A673 (cell line): Measurements from ENCODE around the gene CSRP1. TPM values are rescaled to one million over a fixed set of nuclear protein-coding genes. Genes with fewer than 3 reads are reported as not detected.
"Not testable (repeated sequence)": the region's sequence is repeated elsewhere in the genome, so short reads cannot be mapped to it uniquely, and the experiment has no call there.

Experiments
- BruUV-seq: library from RNA; stranded (reverse); fragments of 400-500 nt; replicated peaks from 2 replicates; lab custom pipeline; 2021; lab: Mats Ljungman, UMichigan
- CTCF ChIA-PET: fragments of 300-600 bp; sonication (Branson Sonifier 250); formaldehyde crosslinking; loops from one replicate; lab custom pipeline; 2022; ENCODE audit warnings: antibody characterized with exemption; lab: Charles Lee
- POLR2A ChIA-PET: fragments of 300-600 bp; sonication (Branson Sonifier 250); formaldehyde crosslinking; loops from one replicate; lab custom pipeline; 2022; ENCODE audit warnings: antibody characterized with exemption; ENCODE audit not compliant: low non-redundant PET; lab: Charles Lee
- DNase-seq: peaks from one replicate; pipeline ENCODE4 v3.0.0-alpha.2; 2015; ENCODE audit warnings: low spot score
- H3K27ac ChIP-seq: fragments of 200-600 bp; sonication (generic); 2 replicates; pipeline ENCODE4 v1.5.1; 2016; ENCODE audit warnings: mixed run types, low read depth, mild to moderate bottlenecking, mixed read lengths, antibody characterized with exemption, low read length; ENCODE audit not compliant: poor library complexity, severe bottlenecking
- H3K27me3 ChIP-seq: fragments of 200-600 bp; sonication (generic); replicated peaks from 2 replicates; pipeline ENCODE4 v1.6.1; 2017; ENCODE audit warnings: mixed run types, low read depth, mild to moderate bottlenecking, mixed read lengths, antibody characterized with exemption, low read length; ENCODE audit not compliant: insufficient read depth, poor library complexity
- H3K36me3 ChIP-seq: fragments of 200-600 bp; sonication (generic); 2 replicates; pipeline ENCODE4 v1.6.1; 2016; ENCODE audit warnings: mixed run types, mild to moderate bottlenecking, mixed read lengths, antibody characterized with exemption, low read length; ENCODE audit not compliant: insufficient read depth, poor library complexity, severe bottlenecking
- H3K4me1 ChIP-seq: fragments of 200-600 bp; sonication (generic); 2 replicates; pipeline ENCODE4 v1.6.1; 2017; ENCODE audit warnings: mixed run types, mild to moderate bottlenecking, mixed read lengths, antibody characterized with exemption, low read length; ENCODE audit not compliant: insufficient read depth, poor library complexity, severe bottlenecking
- H3K4me3 ChIP-seq: fragments of 200-600 bp; sonication (generic); 2 replicates; pipeline ENCODE4 v1.5.1; 2016; ENCODE audit warnings: low read depth, mixed run types, mild to moderate bottlenecking, mixed read lengths, low read length; ENCODE audit not compliant: poor library complexity, severe bottlenecking
- H3K9me3 ChIP-seq: fragments of 200-600 bp; sonication (generic); 2 replicates; pipeline ENCODE4 v1.6.1; 2016; ENCODE audit warnings: mixed run types, low read depth, mild to moderate bottlenecking, mixed read lengths, antibody characterized with exemption, low read length; ENCODE audit not compliant: poor library complexity, severe bottlenecking
- EZH2 ChIP-seq: fragments of 200-600 bp; sonication (generic); IDR thresholded peaks from 2 replicates; pipeline ENCODE4 v1.6.1; 2017; ENCODE audit warnings: borderline replicate concordance, low read depth, mild to moderate bottlenecking, mixed read lengths, antibody characterized with exemption, low read length; ENCODE audit not compliant: poor library complexity, severe bottlenecking
- intact Hi-C: fragments of 100-400 bp; cut with micrococcal nuclease; formaldehyde crosslinking; loops from one replicate; pipeline ENCODE4 v1.10.0; 2022; ENCODE audit not compliant: unreplicated experiment
- total RNA-seq: library from RNA; stranded (reverse); gene quantifications from 2 replicates; pipeline ENCODE4 v1.2.3, GENCODE V29; 2021
- TF ChIP-seq, protein P1 (sequence below): fragments of 300-800, 200-600 bp; sonication (generic); conservative IDR thresholded peaks from 2 replicates; pipeline ENCODE4 v1.5.1; 2017; ENCODE audit warnings: low read depth, mild to moderate bottlenecking, antibody characterized with exemption, low read length, moderate library complexity, mixed read lengths

Gene CSRP1
- total RNA-seq, 1 experiment from 2014 or later, result 517 TPM

- intact Hi-C loops, result no loop called here
- BruUV-seq, result no TSS peak
- TF ChIP-seq, protein P1, sequence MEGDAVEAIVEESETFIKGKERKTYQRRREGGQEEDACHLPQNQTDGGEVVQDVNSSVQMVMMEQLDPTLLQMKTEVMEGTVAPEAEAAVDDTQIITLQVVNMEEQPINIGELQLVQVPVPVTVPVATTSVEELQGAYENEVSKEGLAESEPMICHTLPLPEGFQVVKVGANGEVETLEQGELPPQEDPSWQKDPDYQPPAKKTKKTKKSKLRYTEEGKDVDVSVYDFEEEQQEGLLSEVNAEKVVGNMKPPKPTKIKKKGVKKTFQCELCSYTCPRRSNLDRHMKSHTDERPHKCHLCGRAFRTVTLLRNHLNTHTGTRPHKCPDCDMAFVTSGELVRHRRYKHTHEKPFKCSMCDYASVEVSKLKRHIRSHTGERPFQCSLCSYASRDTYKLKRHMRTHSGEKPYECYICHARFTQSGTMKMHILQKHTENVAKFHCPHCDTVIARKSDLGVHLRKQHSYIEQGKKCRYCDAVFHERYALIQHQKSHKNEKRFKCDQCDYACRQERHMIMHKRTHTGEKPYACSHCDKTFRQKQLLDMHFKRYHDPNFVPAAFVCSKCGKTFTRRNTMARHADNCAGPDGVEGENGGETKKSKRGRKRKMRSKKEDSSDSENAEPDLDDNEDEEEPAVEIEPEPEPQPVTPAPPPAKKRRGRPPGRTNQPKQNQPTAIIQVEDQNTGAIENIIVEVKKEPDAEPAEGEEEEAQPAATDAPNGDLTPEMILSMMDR, result no peak
- no peak for TF ChIP-seq EZH2
- Histone ChIP-seq H3K4me1 (peaks cover 35% of the 10 kb centered on the region), H3K9me3 (no peaks in the 10 kb centered on the region), H3K4me3 (no peak overlapping the region), H3K27me3 (no peaks in the 10 kb centered on the region), H3K36me3 (peaks cover 53% of the 10 kb centered on the region), H3K27ac (peak overlapping the region; percentile 55)
- CTCF ChIA-PET, result interaction anchor here (1.7 kb wide), 1 partner anchor 18 kb away, joined by 6 read pairs; no protein-coding TSS in a partner anchor
- no peak for DNase-seq
- POLR2A ChIA-PET, result no interaction called here
These were observed 11.2 kb downstream of the CSRP1 start for GRCh38 chr1:201495551-201496295.

DNA sequence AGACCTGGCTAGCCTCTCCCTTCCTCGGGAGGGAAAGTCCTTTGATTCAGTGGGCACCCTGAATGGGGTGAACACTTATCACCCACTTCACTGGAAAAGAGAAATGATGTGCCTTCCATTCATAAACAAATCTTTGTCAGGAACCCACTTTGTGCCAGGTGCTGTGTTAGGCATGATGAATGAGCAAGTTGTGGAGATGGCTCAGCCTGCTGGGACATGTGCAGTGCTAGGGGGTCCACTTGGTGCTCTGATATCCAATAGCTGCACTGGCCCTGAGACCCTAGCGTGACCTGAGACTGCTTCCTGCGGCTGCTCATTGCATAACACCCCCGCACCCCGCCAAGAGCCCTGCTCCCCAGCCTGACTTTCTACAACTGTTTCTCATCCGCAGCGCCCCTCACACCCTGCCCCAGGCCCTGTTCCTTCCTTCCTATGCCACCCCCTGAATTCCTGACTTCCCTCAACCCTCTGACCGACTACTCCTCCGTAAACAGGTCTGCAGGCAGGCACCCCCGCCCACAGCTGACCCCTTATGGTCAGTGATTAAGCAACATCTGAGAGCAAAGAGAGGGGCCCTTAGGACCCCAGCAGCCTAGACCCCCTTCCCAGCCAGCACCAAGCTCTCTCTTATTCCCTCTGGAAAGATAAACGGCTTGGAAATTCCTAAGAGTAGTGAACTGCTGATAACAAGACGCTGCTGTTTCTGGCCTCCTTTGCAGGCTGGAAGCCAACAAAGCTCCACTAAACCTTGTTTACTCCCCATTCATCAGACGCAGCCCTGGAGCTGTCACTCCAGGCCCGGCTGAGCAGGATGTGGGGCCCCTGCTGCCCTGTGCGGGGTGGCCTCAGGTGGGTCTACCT lies 12.9 kb downstream of the CSRP1 start:
- no peaks in the 10 kb centered on the region for H3K9me3 ChIP-seq
- no peak for DNase-seq
- H3K27me3 ChIP-seq, result no peaks in the 10 kb centered on the region
- ChIA-PET CTCF (no interaction called here), POLR2A (no interaction called here)
- intact Hi-C loops, result no loop called here
- H3K4me3 ChIP-seq, result no peak overlapping the region
- no TSS peak for BruUV-seq
- peaks cover 42% of the 10 kb centered on the region for H3K4me1 ChIP-seq
- TF ChIP-seq, protein P1, result no peak
- no peak for TF ChIP-seq EZH2
- H3K27ac ChIP-seq, result no peak overlapping the region
- H3K36me3 ChIP-seq, result peaks cover 62% of the 10 kb centered on the region

- CTCF ChIA-PET, H3K9me3 ChIP-seq, H3K4me3 ChIP-seq, intact Hi-C loops, H3K27me3 ChIP-seq, BruUV-seq, POLR2A ChIA-PET, DNase-seq: not testable (repeated sequence)
- H3K27ac ChIP-seq, result peak overlapping the region; percentile 74
- H3K4me1 ChIP-seq, result peaks cover 42% of the 10 kb centered on the region
- peaks cover 71% of the 10 kb centered on the region for H3K36me3 ChIP-seq
These were observed 13.8 kb downstream of the CSRP1 start for GRCh38 chr1:201493026-201493656.
